Neutrophil (primary cell): ENCODE measurements around the gene TM9SF1.

Experiments used
- H3K27ac ChIP-seq: fragments of 200-600 bp; sonication (generic); 2 replicates; pipeline ENCODE4 v1.5.1; 2016; ENCODE audit warnings: mild to moderate bottlenecking, moderate library complexity
- H3K27me3 ChIP-seq: fragments of 200-600 bp; sonication (generic); 2 replicates; pipeline ENCODE4 v1.6.0; 2016; ENCODE audit warnings: mild to moderate bottlenecking
- H3K36me3 ChIP-seq: fragments of 200-600 bp; sonication (generic); 2 replicates; pipeline ENCODE4 v1.5.1; 2017
- H3K4me1 ChIP-seq, 2 experiments: fragments of 200-600 bp in 1 of 2; sonication (generic) in 1 of 2; 1 replicate in 1 of 2; 2 replicates in 1 of 2; pipeline versions ENCODE4 v1.5.1 to v1.6.1; 2013 to 2016; ENCODE audit warnings: low read depth in 1 of 2, low read length in 1 of 2, mild to moderate bottlenecking in 1 of 2, moderate library complexity in 1 of 2; ENCODE audit not compliant: control insufficient read depth in 1 of 2, insufficient read depth in 1 of 2
- H3K4me3 ChIP-seq, 2 experiments: fragments of 200-600 bp in 1 of 2; sonication (generic) in 1 of 2; 1 replicate in 1 of 2; 2 replicates in 1 of 2; pipeline ENCODE4 v1.5.1; 2013 to 2016; ENCODE audit warnings: low read depth in 1 of 2, low read length in 1 of 2, mild to moderate bottlenecking in 1 of 2, moderate library complexity in 1 of 2
- H3K9me3 ChIP-seq: fragments of 200-600 bp; sonication (generic); 2 replicates; pipeline ENCODE4 v1.5.1; 2016
- CTCF ChIP-seq: fragments of 200-600 bp; sonication (generic); IDR thresholded peaks from 2 replicates; pipeline ENCODE4 v1.5.1; 2016; ENCODE audit warnings: antibody characterized with exemption

TM9SF1 gene

GRCh38 chr14:24238123-24238522 lies 42.9 kb upstream of the TM9SF1 start:
- H3K4me1 ChIP-seq, result peaks cover 56 to 64% of the 10 kb centered on the region in 2 experiments
- TF ChIP-seq CTCF, result no peak
- H3K4me3 ChIP-seq, result no peak overlapping the region
- no peaks in the 10 kb centered on the region for H3K9me3 ChIP-seq
- peak overlapping the region; percentile 100 for H3K27ac ChIP-seq
- H3K36me3 ChIP-seq, result peaks cover 73% of the 10 kb centered on the region
- H3K27me3 ChIP-seq, result no peaks in the 10 kb centered on the region

GRCh38 chr14:24237463-24237955 lies 42.3 kb upstream of the TM9SF1 start:
- peaks cover 73% of the 10 kb centered on the region for H3K36me3 ChIP-seq
- H3K27ac ChIP-seq, result peak overlapping the region; percentile 100

GRCh38 chr14:24236689-24237462 lies 41.6 kb upstream of the TM9SF1 start:
- H3K27me3 ChIP-seq, result no peaks in the 10 kb centered on the region
- H3K27ac ChIP-seq, result peak overlapping the region; percentile 41
- H3K36me3 ChIP-seq, result peaks cover 73% of the 10 kb centered on the region
- H3K4me1 ChIP-seq, result peaks cover 60 to 66% of the 10 kb centered on the region in 2 experiments
- no peaks in the 10 kb centered on the region for H3K9me3 ChIP-seq
- no peak overlapping the region for H3K4me3 ChIP-seq
- TF ChIP-seq CTCF, result no peak

More at GRCh38 chr14:24237463-24237955, 42.3 kb upstream of the TM9SF1 start:
- peaks cover 60 to 65% of the 10 kb centered on the region in 2 experiments for H3K4me1 ChIP-seq
- H3K27me3 ChIP-seq, result no peaks in the 10 kb centered on the region
- no peak overlapping the region for H3K4me3 ChIP-seq
- no peaks in the 10 kb centered on the region for H3K9me3 ChIP-seq
- TF ChIP-seq CTCF, result no peak

- peak overlapping the region; percentile 41 for H3K27ac ChIP-seq
- no peak for TF ChIP-seq CTCF
- H3K4me1 ChIP-seq, result peaks cover 60 to 66% of the 10 kb centered on the region in 2 experiments
- peaks cover 71% of the 10 kb centered on the region for H3K36me3 ChIP-seq
- no peaks in the 10 kb centered on the region for H3K9me3 ChIP-seq
- H3K4me3 ChIP-seq, result no peak overlapping the region
- no peaks in the 10 kb centered on the region for H3K27me3 ChIP-seq
Measured at GRCh38 chr14:24235804-24236688, 40.8 kb upstream of the TM9SF1 start.

GRCh38 chr14:24234095-24235005 lies 39.1 kb upstream of the TM9SF1 start:
- peaks cover 54% of the 10 kb centered on the region for H3K36me3 ChIP-seq
- H3K27me3 ChIP-seq, result no peaks in the 10 kb centered on the region
- peak overlapping the region; percentile 98 for H3K27ac ChIP-seq
- TF ChIP-seq CTCF, result no peak
- H3K9me3 ChIP-seq, result no peaks in the 10 kb centered on the region
- peaks cover 46 to 51% of the 10 kb centered on the region in 2 experiments for H3K4me1 ChIP-seq
- H3K4me3 ChIP-seq, result peak overlapping the region in 1 of 2 experiments; percentile 91
